AG04450 (cell line): Measurements from ENCODE around the gene FXYD5. TPM values are rescaled to one million over a fixed set of nuclear protein-coding genes. Genes with fewer than 3 reads are reported as not detected.

Experiments
- CTCF ChIA-PET: fragments of 300-600, 350-600 bp; formaldehyde crosslinking; extraction: SDS; loops from one replicate; lab custom pipeline; 2022; ENCODE audit warnings: antibody characterized with exemption, inconsistent platforms; lab: Charles Lee
- POLR2A ChIA-PET: fragments of 350-600 bp; formaldehyde crosslinking; extraction: SDS; loops from one replicate; lab custom pipeline; 2021; ENCODE audit warnings: antibody characterized with exemption, inconsistent platforms; lab: Yijun Ruan, JAX
- DNase-seq: peaks from one replicate; pipeline ENCODE4 v3.0.0-alpha.2; 2011; ENCODE audit warnings: low read depth, low spot score
- H3K27ac ChIP-seq: one replicate; pipeline ENCODE4 v1.5.1; 2012; ENCODE audit warnings: low read depth, low read length, control low read depth
- H3K27me3 ChIP-seq: one replicate; pipeline ENCODE4 v1.6.0; 2012; ENCODE audit warnings: low read length; ENCODE audit not compliant: control insufficient read depth, insufficient read depth
- H3K4me3 ChIP-seq: 2 replicates; pipeline ENCODE4 v1.5.1; 2011; ENCODE audit warnings: mild to moderate bottlenecking, low read depth, low read length, control low read depth
- H3K9me3 ChIP-seq: 2 replicates; pipeline ENCODE4 v1.5.1; 2012; ENCODE audit warnings: low read length; ENCODE audit not compliant: control insufficient read depth, insufficient read depth
- polyA minus RNA-seq: library from RNA; depleted of rRNA, polyadenylated mRNA; stranded (reverse); fragments of >200 nt; gene quantifications from 2 replicates; pipeline ENCODE4 v1.2.3, GENCODE V29; 2011; rRNA and poly(A)+ RNA removed
- polyA plus RNA-seq: library from polyadenylated mRNA; depleted of rRNA; stranded (reverse); fragments of >200 nt; gene quantifications from 2 replicates; pipeline ENCODE4 v1.2.3, GENCODE V29; 2011; rRNA removed
- TF ChIP-seq, protein P1 (sequence below): IDR thresholded peaks from 2 replicates; pipeline ENCODE4 v1.5.1; 2011; ENCODE audit warnings: low read depth, low read length, control low read depth, inconsistent platforms

FXYD5 gene
- polyA plus RNA-seq, result 80.3 and 100 TPM in 2 replicates
- polyA minus RNA-seq, result 165 and 220 TPM in 2 replicates

- ChIA-PET CTCF (interaction anchor here (0.6 to 6.8 kb wide), 10 partner anchors 9 to 1740 kb away, joined by 3 to 83 read pairs (median 6); partner anchors contain the start of gene FXYD7), POLR2A (interaction anchor here (0.6 to 1.1 kb wide), 2 partner anchors 14 to 23 kb away, joined by 3 to 4 read pairs; no protein-coding TSS in a partner anchor)
These were observed at the start of gene FXYD5 for GRCh38 chr19:35154525-35155406. Gene FXYD5 (plus strand): TSS chr19:35154735. CDS start chr19:35155551, 816 bp downstream.

DNA sequence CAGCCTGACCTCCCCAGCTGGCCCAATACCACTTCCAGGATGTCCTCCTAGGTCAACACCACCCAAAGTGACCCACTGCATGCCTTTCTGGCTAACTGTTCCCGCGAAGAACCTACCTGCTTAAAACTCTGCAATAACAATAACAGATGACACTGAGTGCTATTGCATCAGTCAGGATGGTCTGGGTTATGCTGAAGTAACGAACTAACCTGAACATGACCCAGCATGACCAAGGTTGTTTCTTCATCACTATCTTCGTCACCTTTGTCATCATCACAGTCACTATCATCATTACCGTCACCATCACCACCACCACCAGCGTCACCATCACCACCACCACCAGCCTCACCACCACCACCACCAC, 49.5 kb upstream of the FXYD5 start:
- peaks cover 12% of the 10 kb centered on the region for H3K9me3 ChIP-seq
- no peak overlapping the region for H3K4me3 ChIP-seq
- ChIA-PET CTCF (no interaction called here), POLR2A (no interaction called here)
- TF ChIP-seq, protein P1, sequence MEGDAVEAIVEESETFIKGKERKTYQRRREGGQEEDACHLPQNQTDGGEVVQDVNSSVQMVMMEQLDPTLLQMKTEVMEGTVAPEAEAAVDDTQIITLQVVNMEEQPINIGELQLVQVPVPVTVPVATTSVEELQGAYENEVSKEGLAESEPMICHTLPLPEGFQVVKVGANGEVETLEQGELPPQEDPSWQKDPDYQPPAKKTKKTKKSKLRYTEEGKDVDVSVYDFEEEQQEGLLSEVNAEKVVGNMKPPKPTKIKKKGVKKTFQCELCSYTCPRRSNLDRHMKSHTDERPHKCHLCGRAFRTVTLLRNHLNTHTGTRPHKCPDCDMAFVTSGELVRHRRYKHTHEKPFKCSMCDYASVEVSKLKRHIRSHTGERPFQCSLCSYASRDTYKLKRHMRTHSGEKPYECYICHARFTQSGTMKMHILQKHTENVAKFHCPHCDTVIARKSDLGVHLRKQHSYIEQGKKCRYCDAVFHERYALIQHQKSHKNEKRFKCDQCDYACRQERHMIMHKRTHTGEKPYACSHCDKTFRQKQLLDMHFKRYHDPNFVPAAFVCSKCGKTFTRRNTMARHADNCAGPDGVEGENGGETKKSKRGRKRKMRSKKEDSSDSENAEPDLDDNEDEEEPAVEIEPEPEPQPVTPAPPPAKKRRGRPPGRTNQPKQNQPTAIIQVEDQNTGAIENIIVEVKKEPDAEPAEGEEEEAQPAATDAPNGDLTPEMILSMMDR, result no peak
- peaks cover 3% of the 10 kb centered on the region for H3K27me3 ChIP-seq
- H3K27ac ChIP-seq, result no peak overlapping the region
- DNase-seq, result no peak

More at GRCh38 chr19:35154525-35155406, at the start of gene FXYD5:
- no peak within 1 kb of the TSS for H3K27ac ChIP-seq
- TF ChIP-seq, protein P1, result peak; percentile 18
- H3K4me3 ChIP-seq, result peak within 1 kb of the TSS; percentile 92
- no peaks in the 10 kb centered on the region for H3K27me3 ChIP-seq
- H3K9me3 ChIP-seq, result no peaks in the 10 kb centered on the region; the same call in 1 of the 2 replicates
- peak; percentile 27 for DNase-seq

DNA sequence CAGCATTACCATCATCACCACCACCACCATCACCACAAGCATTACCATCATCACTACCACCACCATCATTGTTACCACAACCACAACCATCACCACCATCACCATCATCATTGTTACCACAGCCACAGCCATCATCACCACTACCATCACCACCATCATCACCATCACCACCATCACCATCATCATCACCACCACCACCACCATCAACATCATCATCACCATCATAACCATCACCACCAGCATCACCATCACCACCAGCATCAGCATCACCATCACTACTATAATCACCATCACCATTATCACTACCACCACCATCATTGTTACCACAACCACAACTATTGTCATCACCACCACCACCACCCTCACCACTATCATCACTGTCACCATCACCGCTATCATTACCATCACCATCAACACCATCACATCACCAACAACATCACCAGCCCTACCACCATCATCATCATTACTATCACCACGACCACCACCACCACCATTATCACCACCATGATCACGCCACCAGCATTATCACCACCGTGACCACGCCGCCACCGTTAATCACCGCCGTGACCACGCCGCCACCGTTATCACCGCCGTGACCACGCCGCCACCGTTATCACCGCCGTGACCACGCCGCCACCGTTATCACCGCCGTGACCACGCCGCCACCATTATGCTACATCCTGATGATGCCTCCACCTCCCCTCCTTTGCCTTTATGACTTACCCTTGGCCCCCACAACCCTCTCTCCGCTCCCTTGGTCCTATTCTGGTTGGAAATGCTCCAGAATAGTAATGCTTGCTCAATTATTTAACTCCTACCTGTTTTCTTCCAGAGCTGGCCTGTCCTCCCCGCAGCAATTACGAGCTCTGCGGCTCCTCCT, 48.9 kb upstream of the FXYD5 start:
- Histone ChIP-seq H3K4me3 (no peak overlapping the region), H3K27ac (no peak overlapping the region), H3K27me3 (peaks cover 3% of the 10 kb centered on the region), H3K9me3 (peaks cover 12% of the 10 kb centered on the region)
- DNase-seq, result no peak
- TF ChIP-seq, protein P1, result no peak
- CTCF ChIA-PET, result no interaction called here
- POLR2A ChIA-PET, result no interaction called here

GRCh38 chr19:35106291-35106583, 48.3 kb upstream of the FXYD5 start:
- TF ChIP-seq, protein P1, result no peak
- Histone ChIP-seq H3K4me3 (no peak overlapping the region), H3K27ac (no peak overlapping the region), H3K27me3 (peaks cover 3% of the 10 kb centered on the region), H3K9me3 (peaks cover 12% of the 10 kb centered on the region)
- POLR2A ChIA-PET, result no interaction called here
- CTCF ChIA-PET, result no interaction called here
- no peak for DNase-seq
